ENCODE data around the gene COA8.

COA8 gene

DNA sequence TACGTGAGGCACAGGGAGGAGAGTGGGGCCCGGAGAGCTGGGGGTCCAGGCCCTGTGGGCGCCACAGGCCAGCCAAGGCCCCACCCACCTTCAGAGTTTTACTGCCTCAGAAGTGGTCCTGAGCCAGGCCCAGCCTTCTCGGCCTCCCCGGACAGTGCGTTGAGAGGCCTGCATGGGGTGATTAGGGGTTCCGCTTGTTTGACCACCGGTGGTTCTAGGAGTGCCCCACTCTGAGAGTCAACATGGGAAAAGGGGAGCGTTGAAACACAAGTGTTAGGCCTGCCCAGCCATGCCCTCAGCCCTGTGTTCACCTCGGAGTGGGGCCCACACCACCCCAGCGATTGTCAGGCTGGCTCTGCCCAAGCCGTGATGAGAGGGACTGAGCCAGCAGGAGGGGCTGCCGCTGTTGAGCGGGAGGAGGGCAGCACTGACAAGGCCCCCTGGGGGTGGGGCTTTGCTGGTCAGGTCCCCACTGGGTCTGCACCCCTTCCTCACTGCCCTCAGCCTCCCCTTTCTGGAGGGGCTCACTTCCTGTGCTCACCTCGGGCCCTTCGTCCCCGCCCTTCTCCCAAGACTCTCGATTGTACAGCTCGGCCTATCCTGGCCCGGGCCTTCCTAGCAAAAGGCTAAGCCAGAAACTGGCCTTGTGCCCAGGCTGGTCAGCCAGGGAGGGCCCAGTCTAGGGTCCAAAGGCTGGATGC is 44.9 kb upstream of the COA8 start:
- Histone ChIP-seq H3K27me3 (peaks cover 46% of the 10 kb centered on the region), H3K9me3 (no peaks in the 10 kb centered on the region), H3K27ac (no peak overlapping the region), H3K36me3 (peaks cover 20% of the 10 kb centered on the region), H3K4me1 (ENCODE audit: control insufficient read depth in 1 of 2, insufficient read depth in 1 of 2, low read depth in 1 of 2, low read length in 1 of 2) (peaks cover 20 to 32% of the 10 kb centered on the region in 2 experiments), H3K4me3 (ENCODE audit: low read depth in 1 of 2, low read length in 1 of 2) (no peak overlapping the region)
- TF ChIP-seq, protein P1, sequence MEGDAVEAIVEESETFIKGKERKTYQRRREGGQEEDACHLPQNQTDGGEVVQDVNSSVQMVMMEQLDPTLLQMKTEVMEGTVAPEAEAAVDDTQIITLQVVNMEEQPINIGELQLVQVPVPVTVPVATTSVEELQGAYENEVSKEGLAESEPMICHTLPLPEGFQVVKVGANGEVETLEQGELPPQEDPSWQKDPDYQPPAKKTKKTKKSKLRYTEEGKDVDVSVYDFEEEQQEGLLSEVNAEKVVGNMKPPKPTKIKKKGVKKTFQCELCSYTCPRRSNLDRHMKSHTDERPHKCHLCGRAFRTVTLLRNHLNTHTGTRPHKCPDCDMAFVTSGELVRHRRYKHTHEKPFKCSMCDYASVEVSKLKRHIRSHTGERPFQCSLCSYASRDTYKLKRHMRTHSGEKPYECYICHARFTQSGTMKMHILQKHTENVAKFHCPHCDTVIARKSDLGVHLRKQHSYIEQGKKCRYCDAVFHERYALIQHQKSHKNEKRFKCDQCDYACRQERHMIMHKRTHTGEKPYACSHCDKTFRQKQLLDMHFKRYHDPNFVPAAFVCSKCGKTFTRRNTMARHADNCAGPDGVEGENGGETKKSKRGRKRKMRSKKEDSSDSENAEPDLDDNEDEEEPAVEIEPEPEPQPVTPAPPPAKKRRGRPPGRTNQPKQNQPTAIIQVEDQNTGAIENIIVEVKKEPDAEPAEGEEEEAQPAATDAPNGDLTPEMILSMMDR (IDR thresholded peaks at IDR 0.05) = no peak

GRCh38 chr14:103518422-103519042 is 44.2 kb upstream of the COA8 start:
- Histone ChIP-seq H3K4me1 (ENCODE audit: control insufficient read depth in 1 of 2, insufficient read depth in 1 of 2, low read depth in 1 of 2, low read length in 1 of 2) (peaks cover 22 to 36% of the 10 kb centered on the region in 2 experiments), H3K36me3 (peaks cover 14% of the 10 kb centered on the region), H3K4me3 (ENCODE audit: low read depth in 1 of 2, low read length in 1 of 2) (no peak overlapping the region), H3K9me3 (no peaks in the 10 kb centered on the region), H3K27me3 (peaks cover 53% of the 10 kb centered on the region), H3K27ac (no peak overlapping the region)
- TF ChIP-seq, protein P1 (IDR thresholded peaks at IDR 0.05) = peak; percentile 68

GRCh38 chr14:103519043-103519836 is 43.5 kb upstream of the COA8 start:
- H3K4me1 ChIP-seq (ENCODE audit: control insufficient read depth in 1 of 2, insufficient read depth in 1 of 2, low read depth in 1 of 2, low read length in 1 of 2) = peaks cover 22 to 36% of the 10 kb centered on the region in 2 experiments
- H3K27ac ChIP-seq = no peak overlapping the region
- TF ChIP-seq, protein P1 (IDR thresholded peaks at IDR 0.05) = no peak
- no peaks in the 10 kb centered on the region for H3K9me3 ChIP-seq
- H3K27me3 ChIP-seq = peaks cover 60% of the 10 kb centered on the region
- H3K36me3 ChIP-seq = peaks cover 7% of the 10 kb centered on the region
- H3K4me3 ChIP-seq (ENCODE audit: low read depth in 1 of 2, low read length in 1 of 2) = no peak overlapping the region

DNA sequence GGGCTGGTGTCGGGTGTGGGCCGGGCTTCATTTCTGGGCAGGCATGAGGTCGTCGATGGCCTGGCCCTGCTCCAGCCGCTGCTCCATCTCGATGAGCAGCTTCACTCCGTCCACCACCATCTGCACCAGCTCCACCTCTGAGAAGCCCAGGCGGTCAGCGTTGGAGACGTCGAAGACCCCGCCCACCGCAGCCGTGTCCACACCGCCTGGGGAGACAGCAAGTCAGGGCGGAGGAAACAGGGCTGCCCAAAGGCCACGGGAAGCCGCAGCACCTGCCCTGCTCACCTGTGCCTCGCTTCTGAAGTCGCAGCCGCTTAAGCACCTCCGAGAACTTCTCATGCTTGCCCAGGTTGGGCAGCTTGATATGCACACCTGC is 42.9 kb upstream of the COA8 start:
- Histone ChIP-seq H3K9me3 (no peaks in the 10 kb centered on the region), H3K27me3 (peaks cover 66% of the 10 kb centered on the region), H3K36me3 (peaks cover 5% of the 10 kb centered on the region), H3K4me3 (ENCODE audit: low read depth in 1 of 2, low read length in 1 of 2) (no peak overlapping the region), H3K4me1 (ENCODE audit: control insufficient read depth in 1 of 2, insufficient read depth in 1 of 2, low read depth in 1 of 2, low read length in 1 of 2) (peaks cover 22 to 36% of the 10 kb centered on the region in 2 experiments), H3K27ac (no peak overlapping the region)
- TF ChIP-seq, protein P1 (IDR thresholded peaks at IDR 0.05) = no peak

GRCh38 chr14:103520269-103520656 is 42.5 kb upstream of the COA8 start:
- peak overlapping the region; percentile 64 to 88 for H3K4me3 ChIP-seq (ENCODE audit: low read depth in 1 of 2, low read length in 1 of 2)
- peaks cover under 1% of the 10 kb centered on the region for H3K36me3 ChIP-seq
- TF ChIP-seq, protein P1 (IDR thresholded peaks at IDR 0.05) = no peak
- peaks cover 70% of the 10 kb centered on the region for H3K27me3 ChIP-seq
- H3K27ac ChIP-seq = no peak overlapping the region
- H3K9me3 ChIP-seq = no peaks in the 10 kb centered on the region
- H3K4me1 ChIP-seq (ENCODE audit: control insufficient read depth in 1 of 2, insufficient read depth in 1 of 2, low read depth in 1 of 2, low read length in 1 of 2) = peaks cover 22 to 36% of the 10 kb centered on the region in 2 experiments
